K562 (cell line): ENCODE data around the gene PLPP7. TPM values are rescaled to one million over a fixed set of nuclear protein-coding genes. Genes with fewer than 3 reads are reported as not detected.
A peak's percentile ranks its signal among the peaks of the same experiment; 100 is the strongest.

Experiments
- ARID3A ChIP-seq: IDR thresholded peaks from 2 replicates; pipeline ENCODE4 v1.6.1; 2012; ENCODE audit warnings: low read depth, low read length, improper control_type of control experiment, borderline replicate concordance
- CREB3 ChIP-seq: fragments of 450-650 bp; conservative IDR thresholded peaks from 2 replicates; pipeline ENCODE4 v1.6.1; 2016; ENCODE audit warnings: missing genetic modification characterization, low read depth, mild to moderate bottlenecking, missing compliant biosample characterization, moderate library complexity
- CREM ChIP-seq: IDR thresholded peaks from 2 replicates; pipeline ENCODE4 v1.6.1; 2014; ENCODE audit warnings: antibody characterized with exemption, low read depth
- HCFC1 ChIP-seq: IDR thresholded peaks from 2 replicates; pipeline ENCODE4 v1.6.1; 2012; ENCODE audit warnings: low read depth, low read length, improper control_type of control experiment
- MAFK ChIP-seq: IDR thresholded peaks from 2 replicates; pipeline ENCODE4 v1.6.1; 2011; ENCODE audit warnings: low read length, improper control_type of control experiment
- MBD2 ChIP-seq: sonication (generic); IDR thresholded peaks from 2 replicates; pipeline ENCODE4 v1.6.1; 2016; ENCODE audit warnings: low read depth, borderline replicate concordance
- MTA2 ChIP-seq: fragments of 450-650 bp; IDR thresholded peaks from 2 replicates; pipeline ENCODE4 v1.6.1; 2016; ENCODE audit warnings: low read depth
- PREB ChIP-seq: sonication (generic); formaldehyde crosslinking; IDR thresholded peaks from 2 replicates; pipeline ENCODE4 v1.8.1; 2023; ENCODE audit warnings: mild to moderate bottlenecking, missing genetic modification reagents
- RB1 ChIP-seq: fragments of 450-650 bp; IDR thresholded peaks from 2 replicates; pipeline ENCODE4 v1.6.1; 2017; ENCODE audit warnings: low read depth, mild to moderate bottlenecking
- STAT6 ChIP-seq: sonication (generic); formaldehyde crosslinking; IDR thresholded peaks from 2 replicates; pipeline ENCODE4 v1.8.1; 2023; ENCODE audit warnings: mild to moderate bottlenecking, missing genetic modification reagents
- TAF7 ChIP-seq: fragments of 450-650 bp; IDR thresholded peaks from 2 replicates; pipeline ENCODE4 v1.6.1; 2016; ENCODE audit warnings: missing genetic modification characterization, missing compliant biosample characterization
- ZBTB11 ChIP-seq, 3 experiments: fragments of 200-800 bp in 1 of 3; fragments of 250-450 bp in 1 of 3; fragments of 450-650 bp in 1 of 3; sonication (Bioruptor Pico) in 1 of 3; sonication (Bioruptor generic) in 1 of 3; formaldehyde crosslinking in 1 of 3; IDR thresholded peaks; 2 replicates each; pipeline versions ENCODE4 v1.6.1 to v1.8.0; 2016 to 2022; ENCODE audit warnings: mild to moderate bottlenecking in 2 of 3, missing genetic modification characterization in 2 of 3, missing compliant biosample characterization in 1 of 3, moderate library complexity in 1 of 3
- ZBTB26 ChIP-seq: fragments of 450-650 bp; formaldehyde crosslinking; IDR thresholded peaks from 2 replicates; pipeline ENCODE4 v1.4.0; 2022; ENCODE audit warnings: missing genetic modification characterization
- ZNF644 ChIP-seq: fragments of 200-800 bp; sonication (Bioruptor generic); IDR thresholded peaks from 2 replicates; pipeline ENCODE4 v1.6.1; 2016; ENCODE audit warnings: low read depth, missing genetic modification characterization, missing compliant biosample characterization
- polyA plus RNA-seq, 8 experiments: library from polyadenylated mRNA; depleted of rRNA in 4 of 8; stranded (reverse) in 5 of 8; unstranded in 3 of 8; fragments of >200 nt; fragmentation: Nextera tagmentation in 2 of 8; fragmentation: Illumina TruSeq in 1 of 8; extraction: Ambion mirVana in 2 of 8; extraction: Trizol in 1 of 8; gene quantifications; 2 replicates each; pipeline versions ENCODE4 v1.2.1 to v1.2.3, GENCODE V29; 2011 to 2014; ENCODE audit warnings: inconsistent platforms in 1 of 8, missing spikeins in 1 of 8
- total RNA-seq, 7 experiments: library from RNA; depleted of rRNA in 6 of 7; stranded (reverse); fragments of >200 nt in 6 of 7; fragmentation: Illumina TruSeq in 2 of 7; extraction: Trizol in 2 of 7; gene quantifications; 2 replicates each; pipeline versions ENCODE4 v1.2.1 to v1.2.3, GENCODE V29; 2011 to 2021; ENCODE audit warnings: low replicate concordance in 1 of 7

The PLPP7 gene
- total and polyA plus RNA-seq, 9 of the 15 experiments (the other 6 are each of a cell fraction or from before 2014, with no cell fraction given), result 0.09 to 0.93 (median 0.18) TPM; not detected in 4

GRCh38 chr9:131277910-131278701 lies 11.4 kb upstream of the PLPP7 start (continued):
- TF ChIP-seq CREB3 (no peak), STAT6 (CRISPR knock-in tag) (peak; percentile 84; the same call in 1 of the 2 replicates), HCFC1 (peak; percentile 99), ZBTB26 (CRISPR knock-in tag) (no peak), RB1 (no peak), MAFK (0 out of 2 replicates have a peak, but pooled peaks have one; percentile 11), CREM (no peak), PREB (CRISPR knock-in tag) (no peak), MTA2 (no peak), ZBTB11 (CRISPR knock-in tag; IDR thresholded peaks at IDR 0.05) (no peak), MBD2 (no peak), ARID3A (peak; percentile 27; the same call in 1 of the 2 replicates), ZNF644 (tag) (no peak), TAF7 (tag) (no peak)
